ENCODE data around the gene WFDC5. TPM values are rescaled to one million over a fixed set of nuclear protein-coding genes. Genes with fewer than 3 reads are reported as not detected.

Gene WFDC5
- total RNA-seq, 2 experiments from 2014 or later = 0.23 TPM

DNA sequence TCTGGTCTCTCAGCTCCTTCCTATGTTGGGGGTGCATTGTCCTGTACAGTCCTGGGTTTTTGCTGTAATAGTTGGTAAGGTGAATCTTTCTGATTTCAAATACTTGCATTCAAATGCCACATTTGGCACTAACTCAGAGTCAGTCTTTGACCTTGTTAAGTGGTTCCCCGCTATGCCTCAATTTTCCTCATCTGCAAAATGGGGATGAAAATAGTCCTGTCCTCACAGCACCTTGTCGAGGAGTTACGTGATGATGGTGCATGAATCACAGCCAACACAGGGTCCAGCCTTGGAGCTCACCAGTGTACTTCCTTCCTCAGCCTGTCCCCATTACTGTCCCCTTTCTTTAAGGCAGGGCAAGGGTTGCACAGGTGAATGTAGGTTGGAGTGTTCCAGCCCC, 1.1 kb downstream of the WFDC5 start:
- CTCF ChIA-PET = interaction anchor here (3.2 to 4.6 kb wide), 5 partner anchors 8 to 179 kb away, joined by 20 to 28 read pairs (median 25); no protein-coding TSS in a partner anchor
- Mint-ChIP-seq H3K36me3 (ENCODE audit: low read depth) (no peaks in the 10 kb centered on the region), H3K27ac (no peak overlapping the region), H3K4me3 (no peak overlapping the region), H3K9me3 (ENCODE audit: low read depth) (no peaks in the 10 kb centered on the region), H3K27me3 (peaks cover 3% of the 10 kb centered on the region), H3K4me1 (peaks cover 4% of the 10 kb centered on the region)
- POLR2A ChIA-PET = no interaction called here
- intact Hi-C loops (cut with DNase I, micrococcal nuclease) = loop anchor here in 1 of 2 experiments (5.0 kb wide), 1 partner anchor 202 kb away; the partner anchor contains the start of gene PABPC1L
- ATAC-seq (no peak), DNase-seq (no peak)

DNA sequence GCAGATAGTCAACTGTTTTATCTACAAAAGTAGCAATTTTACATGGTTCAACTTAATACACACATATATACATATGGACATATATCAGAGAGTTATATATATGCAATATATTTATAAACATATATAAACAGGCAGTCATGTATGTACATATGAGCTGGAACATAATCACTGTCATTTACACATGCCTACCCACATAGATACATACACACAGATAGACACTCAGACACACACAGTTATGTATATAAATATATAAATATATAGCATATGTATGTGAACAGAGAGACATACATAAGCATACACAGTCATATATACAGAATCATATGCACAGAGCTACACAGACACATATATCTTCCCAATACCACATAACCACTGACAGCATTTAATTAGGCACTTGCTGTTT, 2.2 kb downstream of the WFDC5 start:
- CTCF ChIA-PET = interaction anchor here (0.7 to 4.6 kb wide), 16 partner anchors 9 to 181 kb away, joined by 3 to 28 read pairs (median 5); no protein-coding TSS in a partner anchor
- no peak for DNase-seq
- H3K27ac Mint-ChIP-seq = no peak overlapping the region
- ATAC-seq = no peak
- intact Hi-C loops (cut with DNase I, micrococcal nuclease) = loop anchor here in 1 of 2 experiments (1.0 to 5.0 kb wide), 3 partner anchors 14 to 200 kb away; partner anchors contain the start of gene PABPC1L
- peaks cover 4% of the 10 kb centered on the region for H3K4me1 Mint-ChIP-seq
- H3K27me3 Mint-ChIP-seq = peaks cover 2% of the 10 kb centered on the region
- no peaks in the 10 kb centered on the region for H3K9me3 Mint-ChIP-seq (ENCODE audit: low read depth)
- H3K4me3 Mint-ChIP-seq = no peak overlapping the region
- H3K36me3 Mint-ChIP-seq (ENCODE audit: low read depth) = no peaks in the 10 kb centered on the region
- POLR2A ChIA-PET = interaction anchor here (0.7 kb wide), 1 partner anchor 240 kb away, joined by 3 read pairs; no protein-coding TSS in a partner anchor

DNA sequence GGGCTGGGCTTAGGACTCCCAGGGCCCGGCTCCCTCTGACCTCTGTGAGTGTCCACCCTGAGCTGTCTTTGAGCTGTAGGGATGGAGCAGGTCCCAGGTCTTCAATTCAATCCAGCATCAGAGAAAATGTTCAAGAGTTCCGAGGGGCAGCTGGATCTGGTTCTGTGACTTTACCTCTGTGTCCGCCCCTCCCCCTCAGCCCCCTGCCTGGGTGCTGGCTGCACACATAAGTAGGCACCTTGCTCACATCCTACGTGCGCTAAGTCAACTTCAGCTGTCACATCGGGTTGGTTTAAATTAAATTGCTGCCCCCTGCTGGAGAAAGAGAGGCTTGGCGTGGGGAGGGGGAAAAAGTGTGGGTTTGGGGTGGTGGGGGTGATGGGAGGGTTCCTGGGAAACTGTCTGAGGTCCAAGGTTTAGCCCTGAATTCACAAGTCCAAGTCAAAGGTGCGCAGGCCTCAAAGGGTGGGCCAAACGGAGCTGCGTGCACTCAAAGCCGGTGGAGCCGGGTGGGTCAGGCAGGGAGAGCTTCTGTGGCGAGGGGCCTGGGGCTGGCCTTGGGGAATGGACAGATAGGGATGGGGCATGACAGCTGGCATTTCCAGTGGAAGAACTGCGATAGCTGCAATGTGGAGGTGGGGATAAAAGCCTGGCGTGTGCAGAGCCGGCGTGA, 3.0 kb downstream of the WFDC5 start:
- Mint-ChIP-seq H3K4me1 (peaks cover 4% of the 10 kb centered on the region), H3K27ac (no peak overlapping the region), H3K36me3 (ENCODE audit: low read depth) (no peaks in the 10 kb centered on the region), H3K9me3 (ENCODE audit: low read depth) (no peaks in the 10 kb centered on the region), H3K27me3 (peaks cover 1% of the 10 kb centered on the region), H3K4me3 (no peak overlapping the region)
- CTCF ChIA-PET = interaction anchor here (0.6 to 4.6 kb wide), 26 partner anchors 9 to 262 kb away, joined by 3 to 28 read pairs (median 4); partner anchors contain the start of gene PABPC1L
- intact Hi-C loops (cut with DNase I, micrococcal nuclease) = loop anchor here in 1 of 2 experiments (1.0 to 5.0 kb wide), 3 partner anchors 14 to 200 kb away; partner anchors contain the start of gene PABPC1L
- POLR2A ChIA-PET = no interaction called here
- ATAC-seq (peak; percentile 59), DNase-seq (peak; percentile 59)

DNA sequence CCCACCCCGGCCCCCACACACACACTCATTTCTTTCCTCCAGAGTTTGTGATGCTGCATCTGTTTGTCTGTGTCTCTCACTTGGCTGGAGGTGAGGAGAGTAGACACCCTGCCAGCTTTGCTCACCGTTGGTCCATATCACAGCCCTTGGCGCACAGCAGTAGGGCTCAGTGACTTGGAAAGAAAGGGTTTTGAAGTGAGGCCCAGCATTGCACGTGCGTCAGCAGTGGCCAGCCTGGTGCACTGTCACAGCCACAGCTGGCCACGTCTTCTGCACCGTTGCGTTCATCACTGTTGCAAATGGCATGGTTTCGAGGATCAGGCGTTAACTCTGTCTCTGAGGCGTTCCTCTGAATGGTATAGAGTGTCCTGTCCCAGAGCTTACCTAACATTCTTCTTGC, 3.7 kb downstream of the WFDC5 start:
- Mint-ChIP-seq H3K27ac (no peak overlapping the region), H3K36me3 (ENCODE audit: low read depth) (no peaks in the 10 kb centered on the region), H3K9me3 (ENCODE audit: low read depth) (no peaks in the 10 kb centered on the region), H3K4me3 (no peak overlapping the region), H3K4me1 (peaks cover 4% of the 10 kb centered on the region), H3K27me3 (peaks cover 1% of the 10 kb centered on the region)
- ChIA-PET POLR2A (interaction anchor here (1.3 kb wide), 1 partner anchor 12 kb away, joined by 3 read pairs; no protein-coding TSS in a partner anchor), CTCF (interaction anchor here (0.5 to 4.6 kb wide), 22 partner anchors 9 to 660 kb away, joined by 3 to 28 read pairs (median 4); partner anchors contain the start of gene PABPC1L)
- DNase-seq = no peak
- intact Hi-C loops (cut with DNase I, micrococcal nuclease) = loop anchor here in 1 of 2 experiments (5.0 kb wide), 1 partner anchor 199 kb away; the partner anchor contains the start of gene PABPC1L
- ATAC-seq = no peak

DNA sequence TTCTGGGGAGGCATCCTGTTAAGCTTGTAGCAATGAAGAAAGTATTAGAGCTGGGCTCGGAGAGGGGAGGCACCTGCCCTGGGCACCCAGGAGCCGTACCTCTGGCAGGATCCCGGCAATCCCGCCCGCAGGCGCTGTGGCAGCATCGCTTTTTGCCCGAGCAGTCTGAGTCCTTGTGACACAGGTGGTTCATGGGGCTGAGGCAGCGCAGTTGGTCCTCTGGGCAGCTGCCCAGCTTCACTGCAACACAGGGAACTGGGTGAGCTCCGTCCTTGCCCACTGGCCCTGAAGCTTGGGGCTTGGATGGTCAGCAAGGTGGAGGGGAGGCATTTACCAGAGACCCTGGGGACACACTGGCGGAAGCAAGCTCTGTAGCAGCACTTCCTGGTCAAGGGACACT, 4.7 kb downstream of the WFDC5 start:
- H3K4me3 Mint-ChIP-seq = no peak overlapping the region
- intact Hi-C loops (cut with DNase I, micrococcal nuclease) = loop anchor here in 1 of 2 experiments (5.0 kb wide), 1 partner anchor 198 kb away; the partner anchor contains the start of gene PABPC1L
- ATAC-seq (no peak), DNase-seq (no peak)
- H3K4me1 Mint-ChIP-seq = peaks cover 2% of the 10 kb centered on the region
- CTCF ChIA-PET = interaction anchor here (0.7 to 4.6 kb wide), 11 partner anchors 10 to 209 kb away, joined by 3 to 28 read pairs (median 4); partner anchors contain the start of gene KCNS1
- POLR2A ChIA-PET = interaction anchor here (0.6 to 1.3 kb wide), 2 partner anchors 11 to 263 kb away, joined by 3 read pairs; no protein-coding TSS in a partner anchor
- H3K36me3 Mint-ChIP-seq (ENCODE audit: low read depth) = no peaks in the 10 kb centered on the region
- peaks cover 1% of the 10 kb centered on the region for H3K27me3 Mint-ChIP-seq
- no peak overlapping the region for H3K27ac Mint-ChIP-seq
- no peaks in the 10 kb centered on the region for H3K9me3 Mint-ChIP-seq (ENCODE audit: low read depth)

DNA sequence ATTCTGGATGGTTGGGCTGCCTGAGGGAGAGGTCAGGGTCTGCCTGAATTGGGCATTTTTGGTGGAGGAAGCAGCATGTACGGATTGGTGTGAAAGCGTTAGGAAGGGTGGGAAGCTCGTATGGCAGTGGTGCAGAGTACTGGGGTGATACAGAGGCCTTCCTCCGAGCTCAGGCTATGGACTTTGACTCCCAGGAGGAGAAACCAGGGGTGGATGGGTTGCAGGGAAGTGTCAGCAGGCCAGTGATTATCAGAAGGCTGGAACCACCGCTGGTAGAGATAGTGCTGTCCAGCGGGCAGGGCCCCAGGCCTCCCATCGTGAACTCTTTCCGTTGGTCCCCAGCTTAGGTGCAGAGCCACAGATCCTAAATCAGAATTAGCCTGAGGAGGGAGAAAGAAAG, 5.3 kb downstream of the WFDC5 start:
- Mint-ChIP-seq H3K9me3 (ENCODE audit: low read depth) (no peaks in the 10 kb centered on the region), H3K4me1 (no peaks in the 10 kb centered on the region), H3K27me3 (peaks cover 1% of the 10 kb centered on the region), H3K4me3 (no peak overlapping the region), H3K27ac (no peak overlapping the region), H3K36me3 (ENCODE audit: low read depth) (no peaks in the 10 kb centered on the region)
- intact Hi-C loops (cut with DNase I, micrococcal nuclease) = loop anchor here in 1 of 2 experiments (5.0 kb wide), 1 partner anchor 197 kb away; the partner anchor contains the start of gene PABPC1L
- ATAC-seq (no peak), DNase-seq (no peak)
- POLR2A ChIA-PET = interaction anchor here (0.6 kb wide), 1 partner anchor 264 kb away, joined by 3 read pairs; no protein-coding TSS in a partner anchor
- CTCF ChIA-PET = interaction anchor here (0.7 to 4.6 kb wide), 9 partner anchors 9 to 184 kb away, joined by 3 to 28 read pairs (median 4); partner anchors contain the start of gene KCNS1

DNA sequence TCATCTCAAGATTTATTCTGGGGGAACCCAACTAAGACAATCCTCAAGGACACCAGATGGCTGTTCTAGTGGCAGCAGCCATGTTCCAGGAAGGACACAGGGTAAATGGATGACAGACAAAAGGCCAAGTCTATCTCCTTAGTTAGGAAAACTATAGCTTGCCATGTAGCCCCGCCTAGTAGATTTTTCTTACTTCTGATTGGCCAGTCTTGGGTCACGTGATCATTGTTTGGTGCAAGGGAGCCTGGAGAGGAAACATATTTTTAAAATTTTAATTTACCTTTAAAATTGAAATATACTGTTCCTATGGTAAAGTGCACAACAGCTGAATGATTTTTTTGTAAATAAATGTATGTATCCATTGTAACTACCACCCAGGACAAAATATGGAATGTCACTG, 9.7 kb downstream of the WFDC5 start:
- DNase-seq (no peak), ATAC-seq (no peak)
- intact Hi-C loops (cut with DNase I, micrococcal nuclease) = no loop called here
- POLR2A ChIA-PET = no interaction called here
- H3K9me3 Mint-ChIP-seq (ENCODE audit: low read depth) = no peaks in the 10 kb centered on the region
- peaks cover 6% of the 10 kb centered on the region for H3K4me1 Mint-ChIP-seq
- peaks cover 10% of the 10 kb centered on the region for H3K27me3 Mint-ChIP-seq
- no peaks in the 10 kb centered on the region for H3K36me3 Mint-ChIP-seq (ENCODE audit: low read depth)
- H3K4me3 Mint-ChIP-seq = no peak overlapping the region
- CTCF ChIA-PET = interaction anchor here (1.1 to 3.6 kb wide), 5 partner anchors 9 to 187 kb away, joined by 5 to 25 read pairs (median 7); no protein-coding TSS in a partner anchor
- H3K27ac Mint-ChIP-seq = no peak overlapping the region

DNA sequence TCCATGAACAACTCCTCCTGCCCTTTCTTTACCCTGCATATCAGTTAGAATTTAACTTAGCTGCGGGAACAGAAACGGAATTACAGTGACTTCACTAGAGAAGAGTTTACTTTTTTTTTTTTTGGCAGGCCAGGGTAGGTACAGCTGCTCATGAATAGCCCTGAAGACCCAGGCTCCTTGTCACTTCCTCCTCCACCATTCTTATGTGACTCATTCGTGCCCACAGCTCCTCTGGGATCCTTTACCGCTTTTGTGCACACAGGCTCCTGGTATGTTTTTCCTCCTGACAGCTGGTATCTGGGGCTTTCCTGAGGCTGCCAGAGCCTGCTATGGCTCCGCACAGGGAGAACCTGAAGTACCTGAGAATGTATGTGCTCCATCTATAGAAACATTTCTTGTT, 10.2 kb downstream of the WFDC5 start:
- POLR2A ChIA-PET = no interaction called here
- DNase-seq = no peak
- Mint-ChIP-seq H3K9me3 (ENCODE audit: low read depth) (no peaks in the 10 kb centered on the region), H3K27me3 (peaks cover 16% of the 10 kb centered on the region), H3K4me3 (no peak overlapping the region), H3K27ac (no peak overlapping the region), H3K36me3 (ENCODE audit: low read depth) (no peaks in the 10 kb centered on the region), H3K4me1 (peaks cover 7% of the 10 kb centered on the region)
- CTCF ChIA-PET = interaction anchor here (1.3 to 3.6 kb wide), 3 partner anchors 9 to 187 kb away, joined by 6 to 25 read pairs (median 7); no protein-coding TSS in a partner anchor
- intact Hi-C loops (cut with DNase I, micrococcal nuclease) = no loop called here
- ATAC-seq = no peak

DNA sequence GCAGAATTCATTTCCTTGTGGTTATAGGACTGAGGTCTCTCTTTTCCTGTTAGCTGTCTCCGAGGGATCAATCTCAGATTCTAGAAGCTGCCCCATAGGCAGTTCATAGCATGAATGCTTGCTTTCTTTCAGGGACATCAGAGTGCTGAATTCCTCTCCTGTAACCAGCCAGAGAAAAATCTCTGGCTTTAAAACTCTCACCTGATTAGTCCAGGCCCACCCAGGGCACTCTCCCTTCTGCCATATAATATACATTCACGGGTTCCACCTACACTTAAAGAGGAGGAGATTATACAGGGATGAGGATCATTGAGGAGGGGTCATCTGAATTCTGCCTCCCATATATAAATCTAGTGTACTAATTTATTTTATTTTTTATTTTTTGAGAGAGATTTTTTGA, 11.9 kb downstream of the WFDC5 start:
- peaks cover 10% of the 10 kb centered on the region for H3K4me1 Mint-ChIP-seq
- ChIA-PET POLR2A (no interaction called here), CTCF (interaction anchor here (2.1 kb wide), 1 partner anchor 9 kb away, joined by 8 read pairs; no protein-coding TSS in a partner anchor)
- ATAC-seq (no peak), DNase-seq (no peak)
- H3K36me3 Mint-ChIP-seq (ENCODE audit: low read depth) = no peaks in the 10 kb centered on the region
- H3K27me3 Mint-ChIP-seq = peaks cover 26% of the 10 kb centered on the region
- no peak overlapping the region for H3K27ac Mint-ChIP-seq
- H3K4me3 Mint-ChIP-seq = no peak overlapping the region
- H3K9me3 Mint-ChIP-seq (ENCODE audit: low read depth) = no peaks in the 10 kb centered on the region
- intact Hi-C loops (cut with DNase I, micrococcal nuclease) = no loop called here

DNA sequence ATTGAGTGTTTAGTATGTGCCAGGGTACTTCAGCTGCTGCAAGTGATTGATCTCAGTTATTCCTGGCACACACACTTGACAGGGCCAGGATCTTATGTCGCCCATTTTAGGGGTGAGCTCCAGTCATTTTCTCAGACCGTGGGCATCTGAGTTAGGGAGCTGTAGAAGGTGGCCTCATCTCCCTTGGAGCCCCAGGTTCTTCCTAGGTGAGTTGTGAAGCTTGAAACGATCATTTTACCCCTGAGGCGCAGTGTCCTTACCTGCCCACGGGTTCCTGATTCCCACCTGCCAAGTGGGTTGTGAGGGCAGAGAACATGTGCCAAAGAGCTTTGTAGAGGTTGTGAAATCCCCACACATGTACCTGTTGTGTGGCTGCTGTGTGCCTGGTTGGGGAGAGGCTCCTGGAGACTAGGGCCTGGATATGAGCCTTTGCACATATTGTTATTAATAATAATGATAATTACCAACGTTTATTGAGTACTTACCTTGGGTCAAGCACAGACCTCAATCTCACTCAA, 13.6 kb downstream of the WFDC5 start:
- H3K27ac Mint-ChIP-seq = no peak overlapping the region
- H3K36me3 Mint-ChIP-seq (ENCODE audit: low read depth) = no peaks in the 10 kb centered on the region
- peaks cover 35% of the 10 kb centered on the region for H3K27me3 Mint-ChIP-seq
- H3K9me3 Mint-ChIP-seq (ENCODE audit: low read depth) = no peaks in the 10 kb centered on the region
- no peak overlapping the region for H3K4me3 Mint-ChIP-seq
- CTCF ChIA-PET = interaction anchor here (0.8 to 2.1 kb wide), 3 partner anchors 9 to 38 kb away, joined by 3 to 8 read pairs (median 4); no protein-coding TSS in a partner anchor
- no peak for DNase-seq
- H3K4me1 Mint-ChIP-seq = peaks cover 15% of the 10 kb centered on the region
- POLR2A ChIA-PET = no interaction called here
- no peak for ATAC-seq
- intact Hi-C loops (cut with DNase I, micrococcal nuclease) = no loop called here

DNA sequence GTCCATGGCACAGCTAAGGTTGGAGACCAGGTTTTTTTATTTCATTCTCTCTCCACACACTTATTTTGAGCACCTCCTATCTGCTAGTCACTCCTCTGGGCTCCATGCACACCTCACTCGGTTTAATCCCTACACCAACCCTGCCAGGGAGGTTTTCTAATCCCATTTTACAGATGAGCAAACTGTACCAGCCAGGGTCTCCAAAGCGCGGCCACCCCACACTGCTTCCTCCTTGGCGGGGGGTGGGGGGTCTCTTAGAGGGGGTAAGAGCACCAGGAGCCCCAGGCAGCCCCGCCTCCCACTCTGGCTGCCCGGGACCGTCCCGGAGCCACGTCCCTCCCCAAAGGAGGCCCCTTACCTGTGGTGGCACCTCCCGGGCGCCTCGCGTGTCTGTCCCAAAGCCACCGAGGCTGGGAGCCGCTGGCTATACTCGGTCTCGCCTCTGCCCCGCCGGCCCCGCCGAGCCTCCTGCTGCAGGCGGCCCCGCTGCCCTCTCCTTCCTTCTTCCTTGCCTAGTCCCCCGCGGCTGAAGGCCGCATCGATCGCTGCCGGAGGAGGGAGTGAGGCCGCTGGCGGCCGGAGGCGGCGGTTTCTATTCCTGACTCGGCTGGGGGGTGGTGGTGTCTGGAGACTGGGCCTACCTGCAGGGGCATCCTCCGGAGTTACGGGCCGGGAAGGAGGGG, 14.3 kb downstream of the WFDC5 start, which contains the start of gene KCNS1:
Gene KCNS1, minus strand, starts transcription at position 565 of the 683 bp plus-strand sequence. CDS start 1,891 bp downstream, outside the sequence.
- H3K9me3 Mint-ChIP-seq (ENCODE audit: low read depth) = no peaks in the 10 kb centered on the region
- no peaks in the 10 kb centered on the region for H3K36me3 Mint-ChIP-seq (ENCODE audit: low read depth)
- no peak for DNase-seq
- ChIA-PET CTCF (interaction anchor here (0.7 to 5.8 kb wide), 8 partner anchors 9 to 192 kb away, joined by 3 to 45 read pairs (median 4); no protein-coding TSS in a partner anchor), POLR2A (no interaction called here)
- H3K4me1 Mint-ChIP-seq = peaks cover 15% of the 10 kb centered on the region
- ATAC-seq = no peak
- intact Hi-C loops (cut with DNase I, micrococcal nuclease) = no loop called here
- peaks cover 36% of the 10 kb centered on the region for H3K27me3 Mint-ChIP-seq
- no peak within 1 kb of the TSS for H3K4me3 Mint-ChIP-seq
- no peak within 1 kb of the TSS for H3K27ac Mint-ChIP-seq

Measured in activated CD4-positive, alpha-beta T cell treated with anti-CD3 and anti-CD28 coated beads for 36 hours (primary cell).